Measurements from ENCODE around the gene EVA1A.

Gene EVA1A

GRCh38 chr2:75518638-75519465 lies 41.9 kb downstream of the EVA1A start:
- 0 out of 20 replicates have a peak, but pooled peaks cover 0 to 6% (median 0%) of the 10 kb centered on the region in 10 experiments for H3K4me1 ChIP-seq
- no peak overlapping the region for H3K27ac ChIP-seq
- H3K36me3 ChIP-seq: no peaks in the 10 kb centered on the region
- peaks cover 0 to 2% (median 0%) of the 10 kb centered on the region in 11 experiments; a peak in 2 of 22 replicates for H3K9me3 ChIP-seq (replicated peaks in 1 of 11)
- no peak overlapping the region for H3K4me3 ChIP-seq
- no peak overlapping the region for H3K4me2 ChIP-seq
- no peaks in the 10 kb centered on the region for H4K20me1 ChIP-seq
- no peaks in the 10 kb centered on the region for H3K27me3 ChIP-seq
- H3K9ac ChIP-seq: no peak overlapping the region
- TF ChIP-seq Cebpa-rat (IDR thresholded peaks at IDR 0.05): no peak

GRCh38 chr2:75517547-75518230 lies 43.0 kb downstream of the EVA1A start:
- H3K36me3 ChIP-seq: no peaks in the 10 kb centered on the region
- no peak overlapping the region for H3K27ac ChIP-seq
- H3K4me3 ChIP-seq: no peak overlapping the region
- H4K20me1 ChIP-seq: no peaks in the 10 kb centered on the region
- no peak for TF ChIP-seq Cebpa-rat (IDR thresholded peaks at IDR 0.05)
- peaks cover 3 to 12% (median 6%) of the 10 kb centered on the region in 11 experiments for H3K9me3 ChIP-seq (replicated peaks in 1 of 11)
- no peak overlapping the region for H3K4me2 ChIP-seq
- no peaks in the 10 kb centered on the region for H3K27me3 ChIP-seq
- no peak overlapping the region for H3K9ac ChIP-seq
- H3K4me1 ChIP-seq: no peaks in the 10 kb centered on the region

- Histone ChIP-seq H3K27ac (no peak overlapping the region), H4K20me1 (no peaks in the 10 kb centered on the region), H3K9me3 (replicated peaks in 1 of 11) (peaks cover 11 to 18% (median 14%) of the 10 kb centered on the region in 11 experiments), H3K4me2 (no peak overlapping the region), H3K27me3 (no peaks in the 10 kb centered on the region), H3K4me1 (no peaks in the 10 kb centered on the region), H3K9ac (no peak overlapping the region), H3K4me3 (no peak overlapping the region), H3K36me3 (no peaks in the 10 kb centered on the region)
- TF ChIP-seq Cebpa-rat (IDR thresholded peaks at IDR 0.05): no peak
Measured at GRCh38 chr2:75516378-75517360, 44.1 kb downstream of the EVA1A start.

- no peaks in the 10 kb centered on the region for H3K36me3 ChIP-seq
- H3K27me3 ChIP-seq: no peaks in the 10 kb centered on the region
- H3K9me3 ChIP-seq (replicated peaks in 1 of 11): peaks cover 11 to 18% (median 15%) of the 10 kb centered on the region in 11 experiments
- H4K20me1 ChIP-seq: no peaks in the 10 kb centered on the region
- H3K4me1 ChIP-seq: no peaks in the 10 kb centered on the region
- H3K27ac ChIP-seq: no peak overlapping the region
- H3K4me2 ChIP-seq: no peak overlapping the region
- no peak for TF ChIP-seq Cebpa-rat (IDR thresholded peaks at IDR 0.05)
- no peak overlapping the region for H3K9ac ChIP-seq
- H3K4me3 ChIP-seq: no peak overlapping the region
Measured at GRCh38 chr2:75515584-75516368, 45.0 kb downstream of the EVA1A start.

- H3K9ac ChIP-seq: no peak overlapping the region
- H3K27ac ChIP-seq: no peak overlapping the region
- no peak overlapping the region for H3K4me3 ChIP-seq
- no peaks in the 10 kb centered on the region for H3K4me1 ChIP-seq
- TF ChIP-seq Cebpa-rat (IDR thresholded peaks at IDR 0.05): no peak
- H3K9me3 ChIP-seq (replicated peaks in 1 of 11): peaks cover 16 to 27% (median 22%) of the 10 kb centered on the region in 11 experiments
- H4K20me1 ChIP-seq: no peaks in the 10 kb centered on the region
- no peak overlapping the region for H3K4me2 ChIP-seq
- H3K36me3 ChIP-seq: no peaks in the 10 kb centered on the region
- no peaks in the 10 kb centered on the region for H3K27me3 ChIP-seq
Measured at GRCh38 chr2:75513616-75514170, 47.0 kb downstream of the EVA1A start.

- Histone ChIP-seq H3K36me3 (no peaks in the 10 kb centered on the region), H3K27me3 (no peaks in the 10 kb centered on the region), H3K4me3 (no peak overlapping the region), H3K9me3 (replicated peaks in 1 of 11) (peaks cover 24 to 37% (median 32%) of the 10 kb centered on the region in 11 experiments), H3K4me2 (no peak overlapping the region), H3K4me1 (no peaks in the 10 kb centered on the region), H3K27ac (no peak overlapping the region), H4K20me1 (no peaks in the 10 kb centered on the region), H3K9ac (no peak overlapping the region)
- TF ChIP-seq Cebpa-rat (IDR thresholded peaks at IDR 0.05): no peak
Measured at GRCh38 chr2:75512455-75513212, 48.1 kb downstream of the EVA1A start.

- H4K20me1 ChIP-seq: no peaks in the 10 kb centered on the region
- H3K9me3 ChIP-seq (replicated peaks in 1 of 11): peaks cover 21 to 30% (median 24%) of the 10 kb centered on the region in 11 experiments
- no peaks in the 10 kb centered on the region for H3K4me1 ChIP-seq
- H3K36me3 ChIP-seq: no peaks in the 10 kb centered on the region
- TF ChIP-seq Cebpa-rat (IDR thresholded peaks at IDR 0.05): no peak
- H3K4me2 ChIP-seq: no peak overlapping the region
- no peak overlapping the region for H3K27ac ChIP-seq
- H3K4me3 ChIP-seq: no peak overlapping the region
- H3K9ac ChIP-seq: no peak overlapping the region
- H3K27me3 ChIP-seq: no peaks in the 10 kb centered on the region
Measured at GRCh38 chr2:75506101-75506697, 54.5 kb downstream of the EVA1A start.

Data from BLaER1 treated with 17β-estradiol and CSF1 and Interleukin-3, amounts not matched to agents 10 nM and 100 nM (cell line).